Stimulated activated CD4-positive, alpha-beta T cell treated with anti-CD3 and anti-CD28 coated beads, Interleukin-4, amount 100 ng/mL, for 4 hours (primary cell): ENCODE measurements around the gene TRAF7.

Experiments
- DNase-seq, 2 experiments: peaks; one replicate each; pipeline ENCODE4 v3.0.0-alpha.2; 2020

Gene TRAF7

GRCh38 chr16:2148714-2149629 lies 6.6 kb upstream of the TRAF7 start:
- peak in 1 of 2 experiments; percentile 19 for DNase-seq

GRCh38 chr16:2149630-2150417 lies 5.8 kb upstream of the TRAF7 start:
- peak in 1 of 2 experiments; percentile 35 for DNase-seq

- peak in 1 of 2 experiments; percentile 32 for DNase-seq
These were observed 5.0 kb upstream of the TRAF7 start for GRCh38 chr16:2150418-2151187.

DNA sequence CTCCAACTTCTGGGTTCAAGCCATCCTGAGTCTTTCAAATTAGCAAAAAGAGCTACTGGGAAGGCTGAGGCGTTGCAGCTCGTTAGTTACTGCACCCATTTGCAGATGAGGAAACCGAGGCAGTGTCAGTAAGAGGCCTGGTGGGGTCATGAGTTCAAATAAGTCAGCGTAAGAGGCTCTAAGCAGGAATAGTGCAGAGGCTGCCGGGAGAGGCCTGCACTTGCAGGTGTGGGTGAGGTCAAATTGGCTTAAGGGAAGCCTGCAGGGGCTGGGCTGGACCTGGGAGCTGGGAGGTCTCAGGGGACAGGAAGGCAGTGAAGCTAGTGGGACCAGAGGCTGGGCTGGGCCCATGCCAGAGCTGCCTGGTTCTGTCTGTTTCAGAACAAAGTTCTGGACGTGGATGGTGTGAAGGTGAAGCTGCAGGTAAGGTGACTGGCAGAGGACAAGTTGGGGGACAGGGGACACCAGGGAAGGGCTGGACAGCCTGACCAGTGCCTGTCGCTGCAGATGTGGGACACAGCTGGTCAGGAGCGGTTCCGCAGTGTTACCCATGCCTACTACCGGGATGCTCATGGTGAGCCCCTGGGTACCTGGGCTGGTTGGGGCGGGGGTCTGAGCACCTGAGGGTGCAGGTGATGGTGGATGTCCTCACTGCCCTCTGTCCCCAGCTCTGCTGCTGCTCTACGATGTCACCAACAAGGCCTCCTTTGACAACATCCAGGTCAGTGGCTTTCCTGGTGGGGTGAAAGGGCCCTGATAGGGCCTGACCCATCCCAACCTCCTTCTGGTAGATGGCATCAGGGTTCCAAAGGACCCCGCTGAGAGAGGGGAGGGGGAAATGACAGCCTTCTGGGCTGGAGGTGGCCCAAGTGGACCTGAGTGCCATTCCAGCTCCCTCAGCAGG lies 4.1 kb upstream of the TRAF7 start:
- DNase-seq = peak in 1 of 2 experiments; percentile 27

- peak in 1 of 2 experiments; percentile 42 for DNase-seq
These were observed 2.7 kb upstream of the TRAF7 start for GRCh38 chr16:2152695-2153506.

DNA sequence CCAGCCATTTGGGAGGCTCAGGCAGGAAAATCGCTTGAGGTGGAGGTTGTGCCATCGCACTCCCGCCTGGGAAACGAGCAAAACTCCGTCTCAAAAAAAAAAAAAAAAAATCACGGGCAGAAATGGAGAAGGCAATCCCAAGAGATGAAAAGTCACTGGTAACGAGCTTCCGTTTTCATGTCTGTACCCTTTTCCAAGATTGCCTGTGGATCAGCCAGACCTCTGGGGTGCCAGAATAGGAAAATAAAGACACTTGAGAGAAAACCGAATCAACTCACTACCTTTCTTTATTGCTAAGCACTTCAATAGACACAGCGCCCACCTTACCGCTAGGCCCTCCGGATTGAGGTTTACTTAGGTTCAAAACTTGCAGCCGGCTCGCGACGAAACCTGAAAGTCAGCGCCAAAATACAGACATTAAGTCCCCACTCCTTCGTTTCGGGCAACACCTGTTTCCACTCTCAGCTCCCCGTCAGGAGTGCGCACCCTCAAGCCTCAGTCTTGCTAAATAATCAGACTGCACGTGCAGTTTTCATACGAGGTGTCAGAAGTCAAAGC lies 970 bp upstream of the TRAF7 start:
- DNase-seq = no peak

GRCh38 chr16:2155977-2156848 lies 631 bp downstream of the TRAF7 start:
- no peak for DNase-seq

DNA sequence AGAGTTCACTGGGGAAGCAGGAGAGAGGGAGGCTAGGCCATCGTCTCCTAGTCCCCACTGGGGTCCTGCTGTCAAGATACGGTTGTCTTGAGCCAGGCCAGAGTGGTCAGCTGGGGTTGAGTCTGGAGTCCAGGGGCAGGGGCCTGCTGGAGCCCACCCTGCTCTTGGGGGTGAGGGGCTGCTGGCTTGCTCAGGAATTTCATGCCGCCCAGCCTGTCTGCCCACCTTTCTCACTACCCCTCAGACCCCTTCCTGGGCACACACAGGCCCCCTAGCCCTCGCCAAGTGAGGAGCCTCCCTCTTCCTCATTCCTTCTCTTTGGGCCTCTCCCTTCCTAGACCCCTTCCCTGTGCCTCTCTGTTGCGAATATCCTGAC lies 1.3 kb downstream of the TRAF7 start:
- DNase-seq = no peak

- no peak for DNase-seq
These were observed 2.1 kb downstream of the TRAF7 start for GRCh38 chr16:2157480-2158261.

- no peak for DNase-seq
These were observed 2.7 kb downstream of the TRAF7 start for GRCh38 chr16:2158262-2158638.

GRCh38 chr16:2159175-2159838 lies 3.7 kb downstream of the TRAF7 start:
- DNase-seq = no peak

GRCh38 chr16:2160915-2161551 lies 5.5 kb downstream of the TRAF7 start:
- DNase-seq = no peak

DNA sequence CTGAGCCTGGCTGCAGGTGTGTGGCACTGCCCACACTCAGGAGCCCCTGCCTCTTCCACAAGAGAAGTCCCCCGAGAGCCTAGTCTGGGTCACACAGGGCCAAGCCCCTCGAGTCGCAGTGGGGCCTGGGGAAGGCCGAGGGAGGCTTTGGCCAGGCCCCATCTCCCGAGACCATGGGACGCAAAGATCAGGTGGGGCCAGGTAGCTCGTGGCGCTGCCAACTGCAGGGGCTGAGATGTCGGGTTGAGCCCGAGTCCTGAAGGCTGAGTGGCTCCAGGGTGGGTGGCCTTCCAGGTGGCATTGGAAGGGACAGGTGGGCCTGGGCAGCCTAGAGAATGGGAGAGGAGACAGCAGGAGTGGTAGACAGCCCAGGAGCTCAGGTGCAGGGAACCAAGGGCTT lies 6.3 kb downstream of the TRAF7 start:
- DNase-seq = no peak

- no peak for DNase-seq
These were observed 7.1 kb downstream of the TRAF7 start for GRCh38 chr16:2162676-2163118.

DNA sequence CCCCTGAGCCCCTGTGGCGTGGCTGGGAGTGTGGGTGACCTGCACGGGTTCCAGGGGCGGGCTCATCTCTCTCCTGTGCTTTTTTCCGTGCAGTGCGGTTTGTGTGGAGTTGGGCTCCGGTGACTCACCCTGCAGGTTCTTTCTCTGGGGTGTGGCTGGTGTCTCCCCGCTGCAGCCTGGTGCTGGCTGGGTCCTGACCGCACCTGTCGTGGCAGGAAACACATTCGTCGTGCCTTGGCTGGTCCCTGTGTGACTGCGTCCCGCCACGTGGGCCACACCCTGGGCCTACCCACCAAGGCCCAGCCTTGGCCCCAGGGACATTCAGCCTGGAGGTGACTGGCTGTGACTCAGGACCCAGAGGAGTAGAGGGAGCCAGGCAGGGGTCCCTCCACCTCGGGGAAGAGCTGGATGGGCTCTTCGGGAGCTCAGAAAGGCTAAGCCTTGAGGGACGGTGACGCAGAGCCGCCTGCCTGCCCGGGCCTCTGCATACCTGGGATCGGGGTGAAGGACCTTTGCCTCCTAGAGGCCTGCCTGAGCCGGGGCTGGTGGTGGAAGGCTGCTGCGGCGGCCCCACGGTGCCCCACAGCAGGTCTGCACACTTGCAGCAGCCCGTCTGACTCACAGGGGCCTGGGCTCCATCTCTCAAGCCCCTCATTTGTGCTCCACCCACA lies 7.8 kb downstream of the TRAF7 start:
- no peak for DNase-seq

- DNase-seq = no peak
These were observed 10.3 kb downstream of the TRAF7 start for GRCh38 chr16:2165861-2166260.
